Endometrial microvascular endothelial cells (primary cell): ENCODE data around the gene C17orf114.

Experiments
- in situ Hi-C: cut with HindIII; loops from 2 replicates; pipeline ENCODE4 v1.10.0; 2017; ENCODE audit warnings: low sequenced_read_pairs, low pct_unique_long_range_greater_than_20kb; ENCODE audit errors: inconsistent ontology term

C17orf114 gene

GRCh38 chr17:4802228-4802627 is at the start of gene C17orf114:
TSS of gene C17orf114 (minus strand) at chr17:4802328.
- in situ Hi-C loops = no loop called here

DNA sequence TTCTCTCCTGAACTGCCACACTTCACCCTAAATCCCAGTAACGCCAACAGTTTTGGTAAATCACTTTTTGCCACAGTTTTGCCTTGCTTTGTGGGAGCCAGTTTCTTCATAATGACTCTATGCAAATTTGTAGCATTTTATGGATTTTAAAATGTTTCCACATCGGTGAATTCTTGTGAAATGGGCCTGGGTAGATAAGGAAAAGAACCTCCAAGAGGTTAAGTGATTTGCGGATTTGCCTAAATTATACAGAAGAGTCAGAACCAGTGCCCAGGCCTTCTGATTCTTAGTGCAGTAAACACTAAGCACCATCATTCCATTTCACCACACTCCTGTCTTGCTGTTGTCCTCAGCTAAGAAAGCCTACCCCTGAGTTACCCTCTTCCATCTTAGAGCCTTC is 49.0 kb upstream of the C17orf114 start:
- in situ Hi-C loops = no loop called here

DNA sequence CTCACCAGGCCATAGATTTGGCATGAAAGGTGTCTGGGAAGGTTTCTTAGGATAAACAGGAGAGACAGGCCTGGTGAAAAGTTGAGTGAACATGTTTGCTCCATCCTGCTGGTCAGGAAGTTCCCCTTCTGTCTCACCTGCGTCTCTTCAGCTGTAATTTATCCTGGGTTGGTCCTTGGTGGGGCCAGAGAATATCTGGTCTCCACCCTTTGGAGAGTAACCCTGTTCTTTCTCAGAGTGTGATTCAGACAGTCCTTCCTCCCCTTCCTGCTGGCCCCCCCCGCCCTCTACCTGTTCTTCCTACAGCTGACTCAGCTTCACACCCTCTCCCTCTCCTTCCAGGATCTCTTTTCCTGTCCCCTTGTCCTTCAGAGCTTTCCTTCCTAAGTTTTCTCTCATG is 48.1 kb upstream of the C17orf114 start:
- in situ Hi-C loops = no loop called here

- in situ Hi-C loops = no loop called here
Observed at GRCh38 chr17:4849011-4849536, 46.9 kb upstream of the C17orf114 start.

GRCh38 chr17:4846635-4847390 is 44.7 kb upstream of the C17orf114 start:
- in situ Hi-C loops = no loop called here

DNA sequence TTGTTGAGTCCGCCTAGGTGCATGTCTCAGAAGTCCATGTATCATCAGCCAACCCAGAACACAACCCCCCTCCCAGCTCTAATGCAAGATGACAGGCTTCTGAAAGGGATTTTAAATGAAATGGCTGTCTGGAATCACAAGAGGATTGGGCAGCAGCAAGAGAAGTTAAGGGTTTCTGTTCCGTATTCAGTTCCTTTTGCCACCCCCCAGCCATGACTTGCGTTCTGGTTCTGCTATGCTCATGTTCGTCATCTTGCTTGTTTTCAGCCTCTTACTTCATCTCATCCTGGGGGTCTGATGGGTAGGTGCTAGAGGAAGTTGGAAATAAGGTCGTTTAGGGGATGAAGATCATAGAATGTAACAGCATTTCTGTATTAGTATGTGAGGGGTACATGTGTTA is 43.0 kb upstream of the C17orf114 start:
- in situ Hi-C loops = no loop called here

- in situ Hi-C loops = no loop called here
Observed at GRCh38 chr17:4843321-4844000, 41.3 kb upstream of the C17orf114 start.

DNA sequence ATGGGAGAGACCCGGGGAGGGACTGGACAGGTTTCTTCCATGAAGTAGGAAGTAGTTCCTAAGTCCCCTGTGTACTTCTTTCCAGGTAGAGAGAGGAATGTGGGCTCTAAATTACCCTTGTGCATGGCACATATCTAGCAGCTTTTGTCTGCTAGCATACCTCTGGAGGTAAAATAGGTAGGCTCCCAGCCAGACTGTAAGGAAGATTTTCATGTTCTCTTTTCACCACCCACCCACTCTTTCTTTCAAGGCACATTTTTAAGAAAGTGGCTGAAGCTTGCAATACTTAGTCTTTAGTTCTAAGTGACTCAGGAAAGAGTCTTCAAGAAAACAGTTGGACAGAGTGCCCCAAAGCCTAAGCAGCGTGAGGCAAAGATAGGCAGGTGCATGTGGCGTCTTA is 40.2 kb upstream of the C17orf114 start:
- in situ Hi-C loops = no loop called here

DNA sequence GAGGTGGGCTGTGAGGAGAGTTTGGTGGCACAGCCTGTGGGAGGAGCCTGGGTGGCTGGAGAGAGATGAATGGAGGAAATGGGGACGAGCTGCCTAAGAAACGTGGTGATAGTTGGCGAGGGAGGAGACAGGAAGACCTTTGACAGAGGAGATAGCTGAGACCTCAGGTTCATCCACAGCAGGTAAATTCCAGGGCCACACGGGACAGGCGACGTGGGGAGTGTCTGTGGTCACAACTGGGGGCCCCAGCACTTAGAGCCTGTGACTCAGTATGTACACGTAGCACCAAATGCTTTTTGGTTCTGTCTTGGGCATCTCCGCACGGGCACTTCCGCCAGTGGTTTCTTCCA is 38.7 kb upstream of the C17orf114 start:
- in situ Hi-C loops = no loop called here

DNA sequence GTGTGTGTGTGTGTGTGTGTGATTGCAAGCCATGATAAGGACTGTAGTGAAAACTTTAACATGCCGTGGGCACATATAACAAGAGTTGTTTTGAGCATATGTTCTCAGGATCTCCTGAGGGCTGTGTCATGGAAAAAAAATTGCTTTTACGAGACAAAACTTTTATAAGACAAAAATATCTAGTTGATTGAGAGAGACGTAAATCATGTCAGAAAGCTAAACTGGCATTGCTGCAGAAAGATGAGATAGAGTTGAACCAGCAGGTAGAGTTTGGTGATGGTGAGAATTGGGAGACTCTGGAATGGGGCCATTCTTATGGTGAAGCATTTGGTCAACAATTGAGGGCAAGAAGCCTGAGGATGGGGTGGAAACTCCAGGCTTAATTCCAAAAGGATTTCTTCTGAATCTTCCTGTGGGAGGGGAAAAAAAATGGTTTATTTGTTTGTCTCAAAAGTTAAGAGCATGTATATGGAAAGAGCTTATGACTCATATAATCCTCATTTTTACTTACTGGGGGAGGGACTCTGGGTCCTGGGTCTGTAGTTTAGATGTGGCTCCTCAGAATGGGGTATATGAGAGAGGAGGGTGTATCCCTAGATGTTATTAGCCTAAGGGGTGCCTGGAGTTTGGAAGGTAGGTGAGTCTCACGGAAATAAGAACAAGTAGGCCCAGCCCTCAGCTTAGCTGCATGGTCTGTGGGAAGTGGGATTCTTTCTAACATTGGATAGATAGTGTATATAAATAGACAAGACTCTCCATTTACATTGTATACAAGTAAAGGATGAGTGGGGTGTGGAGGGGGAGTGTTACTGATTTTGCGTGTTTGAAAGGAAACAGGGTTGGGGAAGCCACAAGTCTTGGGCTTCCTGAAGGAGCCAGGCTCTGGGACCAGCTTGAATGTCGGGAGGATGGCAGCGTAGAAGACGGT is 38.1 kb upstream of the C17orf114 start:
- in situ Hi-C loops = no loop called here

DNA sequence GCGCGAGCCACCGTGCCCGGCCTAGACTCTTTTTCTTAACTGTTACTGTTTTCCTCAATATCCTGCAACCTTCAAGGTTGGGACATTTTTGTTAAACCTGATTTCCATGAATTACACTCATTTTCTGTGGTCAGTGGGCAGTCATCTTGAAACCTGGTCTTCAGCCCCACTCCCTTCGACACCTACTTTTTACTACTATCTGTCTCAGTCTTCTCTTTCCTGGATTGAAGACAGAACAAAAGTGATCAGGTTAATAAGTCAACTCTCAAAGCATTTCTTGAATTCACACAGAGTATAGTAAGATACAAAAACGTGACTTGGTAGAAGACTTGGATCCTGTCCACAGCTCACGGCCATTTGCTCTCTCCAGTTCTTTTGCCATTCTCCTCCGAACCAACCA is 37.1 kb upstream of the C17orf114 start:
- in situ Hi-C loops = no loop called here

DNA sequence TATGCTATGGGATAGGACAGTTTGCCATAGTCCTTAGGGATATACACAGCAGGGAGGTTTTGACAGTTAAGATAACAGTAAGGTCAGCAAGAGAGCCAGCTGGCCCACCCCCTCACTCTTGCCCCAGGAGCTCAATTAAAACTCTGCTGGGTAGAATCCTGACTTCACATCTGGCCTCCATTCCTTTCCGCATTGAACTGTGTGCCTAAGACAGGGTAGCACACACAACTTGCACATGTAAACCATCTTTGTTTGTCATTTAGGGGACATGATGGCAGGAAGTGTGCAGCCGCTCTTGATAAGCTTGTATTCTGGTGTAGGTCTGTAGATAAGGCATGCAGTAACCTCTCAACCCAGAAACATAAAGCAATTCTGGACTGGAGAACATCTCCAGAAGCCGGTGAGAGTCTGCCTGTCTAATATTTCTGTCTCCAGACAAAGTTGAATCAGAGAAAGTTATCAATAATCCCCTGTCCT is 36.2 kb upstream of the C17orf114 start:
- in situ Hi-C loops = no loop called here

- in situ Hi-C loops = no loop called here
Observed at GRCh38 chr17:4837471-4838308, 35.6 kb upstream of the C17orf114 start.

DNA sequence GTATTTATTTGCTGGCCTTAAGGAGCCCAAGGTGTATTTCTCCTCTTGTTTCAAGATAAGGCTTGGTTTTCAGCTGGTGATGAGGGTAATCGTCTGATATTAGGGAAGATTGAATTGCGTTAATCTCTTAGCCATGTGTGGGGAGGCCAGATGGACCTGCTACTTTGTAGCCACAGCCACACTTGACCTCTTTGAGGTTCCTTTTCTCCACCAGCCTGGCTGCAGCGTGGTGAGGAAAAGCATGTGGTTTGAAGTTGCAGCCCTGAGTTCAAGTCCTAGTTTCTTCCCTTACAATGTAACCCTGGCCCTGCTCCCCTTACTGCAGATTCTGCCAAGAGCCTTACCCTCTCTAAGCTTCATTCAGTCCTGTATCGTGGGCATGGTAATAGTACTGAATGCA is 34.1 kb upstream of the C17orf114 start:
- in situ Hi-C loops = no loop called here

- in situ Hi-C loops = no loop called here
Observed at GRCh38 chr17:4834681-4835020, 32.5 kb upstream of the C17orf114 start.

DNA sequence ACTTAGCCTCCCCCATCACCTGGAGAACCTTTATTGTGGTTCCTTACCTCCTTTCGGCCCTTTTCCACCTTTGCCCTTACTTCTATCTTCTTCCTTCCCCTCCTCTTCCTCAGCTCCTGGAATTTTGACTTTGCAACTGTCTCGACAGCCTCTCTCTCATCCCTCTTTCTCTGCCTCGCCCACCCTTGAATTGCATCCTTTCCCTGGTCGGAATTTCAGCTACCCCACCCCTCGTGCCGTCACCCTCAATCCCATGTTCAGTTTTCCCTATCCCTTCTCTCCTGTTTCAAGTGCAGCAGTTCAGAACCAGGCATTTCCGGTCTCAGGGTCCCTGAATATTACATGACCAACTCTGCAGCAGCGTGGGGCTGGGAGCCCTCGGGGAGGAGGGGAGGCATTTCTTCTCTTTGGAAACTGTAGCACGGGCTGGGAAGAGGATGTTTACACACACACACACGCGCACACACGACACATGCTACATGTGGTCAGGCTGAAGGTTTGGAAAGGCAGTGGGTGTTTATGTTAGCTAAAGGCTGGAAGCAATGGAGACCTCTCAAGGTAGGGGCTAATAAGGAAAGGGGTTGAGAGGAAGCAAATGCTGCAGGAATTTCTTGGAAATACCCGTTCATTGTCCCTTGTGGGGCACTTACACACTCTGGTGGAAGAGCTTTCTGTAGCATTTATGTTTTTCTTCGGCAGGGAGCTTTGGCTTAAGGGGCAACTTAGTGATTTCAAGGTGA is 32.0 kb upstream of the C17orf114 start:
- in situ Hi-C loops = no loop called here

DNA sequence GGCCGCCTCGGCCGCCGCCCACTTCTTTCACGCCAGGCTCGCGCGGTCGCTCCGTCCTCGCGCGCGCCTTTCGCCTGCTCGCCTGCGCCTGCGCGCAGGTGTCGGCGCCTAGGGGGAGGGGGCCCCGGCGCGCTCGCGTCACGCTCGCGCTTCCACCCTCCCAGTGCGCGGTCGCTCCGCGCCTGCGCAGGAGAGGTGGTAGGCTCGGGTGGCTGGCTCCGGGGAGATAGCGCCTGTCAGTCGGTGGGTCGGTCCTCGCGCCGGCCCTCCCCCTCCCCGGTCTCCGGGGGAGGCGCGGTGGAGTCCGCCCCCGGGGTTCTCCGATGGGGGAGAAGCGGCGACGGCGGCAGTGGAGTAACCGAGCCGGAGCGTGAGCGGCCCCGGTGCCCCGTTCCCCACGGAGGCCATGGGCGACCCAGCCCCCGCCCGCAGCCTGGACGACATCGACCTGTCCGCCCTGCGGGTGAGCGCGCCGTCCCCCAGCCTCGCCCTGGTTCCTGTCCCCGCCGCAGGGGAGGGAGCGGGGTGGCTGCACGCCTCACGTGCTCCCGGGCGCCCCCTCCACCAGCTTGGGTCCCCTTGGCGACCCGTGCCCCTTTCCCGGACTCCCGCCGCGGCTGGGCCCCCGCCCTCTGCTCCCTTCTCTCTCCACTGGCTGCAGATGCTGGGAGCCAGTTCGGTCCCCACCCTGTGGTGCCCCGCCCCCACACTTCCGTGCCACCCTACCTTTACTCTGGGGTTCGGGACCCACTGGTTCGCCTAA is 31.2 kb upstream of the C17orf114 start, which contains the start of gene MINK1:
Gene MINK1 (plus strand): TSS at position 163 of the 763 bp plus-strand sequence. CDS start 244 bp downstream, at position 407.
- in situ Hi-C loops = no loop called here
